Measurements from ENCODE around the gene CCR8. TPM values are rescaled to one million over a fixed set of nuclear protein-coding genes. Genes with fewer than 3 reads are reported as not detected.

The CCR8 gene
- polyA plus RNA-seq, 1 donor from 2014 or later, result not detected

- H3K79me2 ChIP-seq (replicated peaks; ENCODE audit: insufficient read depth, low read length), result no peaks in the 10 kb centered on the region
- no peaks in the 10 kb centered on the region for H3K9me2 ChIP-seq (ENCODE audit: insufficient read depth, low read length)
- H3K9ac ChIP-seq (ENCODE audit: low read length), result no peak overlapping the region
- H3K4me3 ChIP-seq (ENCODE audit: low read length), result no peak overlapping the region
- H4K20me1 ChIP-seq (ENCODE audit: insufficient read depth), result no peaks in the 10 kb centered on the region
- no peak overlapping the region for H2AFZ ChIP-seq (ENCODE audit: low read depth, low read length)
- TF ChIP-seq REST (IDR thresholded peaks at IDR 0.05; ENCODE audit: borderline replicate concordance), result no peak
- no peak for TF ChIP-seq TAF1 (IDR thresholded peaks at IDR 0.05; ENCODE audit: low read depth)
- no peak for TF ChIP-seq EZH2 (IDR thresholded peaks at IDR 0.05; ENCODE audit: borderline replicate concordance, insufficient read depth, low read length, poor library complexity, severe bottlenecking)
- no peak for TF ChIP-seq RAD21 (conservative IDR thresholded peaks at IDR 0.05)
- TF ChIP-seq SMC3 (conservative IDR thresholded peaks at IDR 0.05; ENCODE audit: poor library complexity), result no peak
- TF ChIP-seq MXI1 (conservative IDR thresholded peaks at IDR 0.05; ENCODE audit: poor library complexity, severe bottlenecking), result no peak
- no peak for TF ChIP-seq CTCF (IDR thresholded peaks at IDR 0.05; ENCODE audit: poor library complexity, severe bottlenecking)
- no peak for TF ChIP-seq EP300 (conservative IDR thresholded peaks at IDR 0.05; ENCODE audit: poor library complexity, severe bottlenecking)
- no peak for TF ChIP-seq POLR2AphosphoS5 (IDR thresholded peaks at IDR 0.05)
- H3K27me3 ChIP-seq (ENCODE audit: insufficient read depth, low read depth, low read length), result no peaks in the 10 kb centered on the region
- H3K4me2 ChIP-seq (ENCODE audit: low read length), result no peak overlapping the region
- H3K27ac ChIP-seq (ENCODE audit: low read length), result no peak overlapping the region
- H3F3A ChIP-seq (ENCODE audit: insufficient read depth, low read length, poor library complexity, severe bottlenecking), result no peaks in the 10 kb centered on the region
- peaks cover under 1% of the 10 kb centered on the region for H3K9me3 ChIP-seq (ENCODE audit: low read length)
- H3K36me3 ChIP-seq (ENCODE audit: insufficient read depth, low read length), result no peaks in the 10 kb centered on the region
Measured at GRCh38 chr3:39327053-39327745, 2.3 kb upstream of the CCR8 start.

- no peaks in the 10 kb centered on the region for H3K79me2 ChIP-seq (replicated peaks; ENCODE audit: insufficient read depth, low read length)
- no peaks in the 10 kb centered on the region for H3K36me3 ChIP-seq (ENCODE audit: insufficient read depth, low read length)
- no peaks in the 10 kb centered on the region for H3F3A ChIP-seq (ENCODE audit: insufficient read depth, low read length, poor library complexity, severe bottlenecking)
- no peak overlapping the region for H3K4me2 ChIP-seq (ENCODE audit: low read length)
- no peaks in the 10 kb centered on the region for H4K20me1 ChIP-seq (ENCODE audit: insufficient read depth)
- peaks cover 3% of the 10 kb centered on the region for H3K9me3 ChIP-seq (ENCODE audit: low read length)
- H2AFZ ChIP-seq (ENCODE audit: low read depth, low read length), result no peak overlapping the region
- no peaks in the 10 kb centered on the region for H3K27me3 ChIP-seq (ENCODE audit: insufficient read depth, low read depth, low read length)
- no peak overlapping the region for H3K27ac ChIP-seq (ENCODE audit: low read length)
- no peaks in the 10 kb centered on the region for H3K9me2 ChIP-seq (ENCODE audit: insufficient read depth, low read length)
- no peak overlapping the region for H3K9ac ChIP-seq (ENCODE audit: low read length)
- TF ChIP-seq MXI1 (conservative IDR thresholded peaks at IDR 0.05; ENCODE audit: poor library complexity, severe bottlenecking) (no peak), EP300 (conservative IDR thresholded peaks at IDR 0.05; ENCODE audit: poor library complexity, severe bottlenecking) (no peak), CTCF (IDR thresholded peaks at IDR 0.05; ENCODE audit: poor library complexity, severe bottlenecking) (no peak), TAF1 (IDR thresholded peaks at IDR 0.05; ENCODE audit: low read depth) (no peak), RAD21 (conservative IDR thresholded peaks at IDR 0.05) (no peak), REST (IDR thresholded peaks at IDR 0.05; ENCODE audit: borderline replicate concordance) (no peak), EZH2 (IDR thresholded peaks at IDR 0.05; ENCODE audit: borderline replicate concordance, insufficient read depth, low read length, poor library complexity, severe bottlenecking) (no peak), POLR2AphosphoS5 (IDR thresholded peaks at IDR 0.05) (no peak), SMC3 (conservative IDR thresholded peaks at IDR 0.05; ENCODE audit: poor library complexity) (no peak)
- H3K4me3 ChIP-seq (ENCODE audit: low read length), result no peak overlapping the region
Measured at GRCh38 chr3:39327746-39328349, 1.7 kb upstream of the CCR8 start.

Measured in neural cell (in vitro differentiated cells).